ACC112 (cell line): Measurements from ENCODE around the gene ACVR1C.

Experiments used
- H2AFZ ChIP-seq: fragments of 200-600 bp; sonication (generic); one replicate; pipeline ENCODE4 v1.6.0; 2017; ENCODE audit warnings: antibody characterized with exemption, low read length; ENCODE audit not compliant: unreplicated experiment
- H3K27ac ChIP-seq: fragments of 200-600 bp; sonication (generic); 2 replicates; pipeline ENCODE4 v1.5.1; 2014; ENCODE audit warnings: low read depth, mild to moderate bottlenecking, antibody characterized with exemption, low read length, moderate library complexity
- H3K27me3 ChIP-seq: fragments of 200-600 bp; sonication (generic); 2 replicates; pipeline ENCODE4 v1.6.1; 2014; ENCODE audit warnings: mild to moderate bottlenecking, antibody characterized with exemption, low read length, moderate library complexity, mixed read lengths; ENCODE audit not compliant: insufficient read depth
- H3K36me3 ChIP-seq: fragments of 200-600 bp; sonication (generic); 2 replicates; pipeline ENCODE4 v1.6.1; 2016; ENCODE audit warnings: mild to moderate bottlenecking, antibody characterized with exemption, low read length, moderate library complexity, mixed read lengths; ENCODE audit not compliant: insufficient read depth
- H3K4me1 ChIP-seq: fragments of 200-600 bp; sonication (generic); one replicate; pipeline ENCODE4 v1.6.1; 2016; ENCODE audit warnings: low read length, mixed read lengths; ENCODE audit not compliant: insufficient read depth, unreplicated experiment, control insufficient read depth
- H3K4me3 ChIP-seq: fragments of 200-600 bp; sonication (generic); 2 replicates; pipeline ENCODE4 v1.5.1; 2014; ENCODE audit warnings: mild to moderate bottlenecking, low read depth, low read length
- H3K79me2 ChIP-seq: fragments of 200-600 bp; sonication (generic); one replicate; pipeline ENCODE4 v1.6.0; 2016; ENCODE audit warnings: low read length; ENCODE audit not compliant: control insufficient read depth, unreplicated experiment, insufficient read depth

Gene ACVR1C

DNA sequence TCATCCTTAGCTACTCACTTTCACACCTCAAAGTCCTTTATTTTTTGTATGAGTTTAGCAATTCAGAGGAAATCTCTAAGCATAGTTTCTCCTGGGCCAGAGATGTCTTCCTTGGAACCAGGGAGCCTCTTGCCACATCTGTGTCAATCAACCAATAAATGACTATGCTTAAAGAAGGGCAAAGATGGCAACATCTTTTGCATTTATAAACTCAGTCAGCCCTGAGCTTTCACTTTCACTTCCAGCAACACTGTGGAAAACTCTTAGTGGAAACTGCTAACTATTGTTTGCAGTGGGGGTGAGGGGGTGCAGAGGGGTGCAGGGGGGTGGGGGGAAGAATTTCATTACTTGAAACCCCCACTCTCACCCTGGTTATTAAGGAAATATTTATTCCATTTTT lies 3.4 kb downstream of the ACVR1C start:
- H2AFZ ChIP-seq, result peak overlapping the region; percentile 57

DNA sequence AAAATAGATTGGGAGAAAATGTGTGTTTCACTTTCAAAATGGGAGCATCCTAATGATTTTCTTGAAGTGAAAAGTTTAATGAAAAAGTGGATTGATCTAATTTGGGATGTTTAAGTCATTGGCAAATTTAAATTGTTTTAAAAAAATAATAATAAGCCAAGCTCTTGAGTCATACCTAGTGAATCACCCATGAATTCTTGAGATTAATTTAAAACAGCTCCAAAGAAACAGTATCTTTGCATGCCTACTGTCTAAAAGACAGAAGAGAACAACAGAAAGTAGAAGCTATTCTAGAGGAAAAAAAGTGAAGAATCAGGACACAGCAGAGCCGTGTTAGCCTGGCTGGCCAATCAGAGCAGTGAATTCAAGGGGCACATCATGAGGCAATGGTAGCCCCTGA lies 7.7 kb downstream of the ACVR1C start:
- Histone ChIP-seq H3K27ac (no peak overlapping the region), H3K4me3 (no peak overlapping the region), H3K79me2 (no peaks in the 10 kb centered on the region), H3K36me3 (no peaks in the 10 kb centered on the region), H3K4me1 (no peaks in the 10 kb centered on the region), H3K27me3 (no peaks in the 10 kb centered on the region; the same call in 1 of the 2 replicates), H2AFZ (no peak overlapping the region)

More for the DNA sequence above, 3.4 kb downstream of the ACVR1C start:
- Histone ChIP-seq H3K4me3 (peak overlapping the region; percentile 45; the same call in 1 of the 2 replicates), H3K27ac (no peak overlapping the region), H3K27me3 (peaks cover 21% of the 10 kb centered on the region), H3K79me2 (no peaks in the 10 kb centered on the region), H3K36me3 (no peaks in the 10 kb centered on the region), H3K4me1 (no peaks in the 10 kb centered on the region)

DNA sequence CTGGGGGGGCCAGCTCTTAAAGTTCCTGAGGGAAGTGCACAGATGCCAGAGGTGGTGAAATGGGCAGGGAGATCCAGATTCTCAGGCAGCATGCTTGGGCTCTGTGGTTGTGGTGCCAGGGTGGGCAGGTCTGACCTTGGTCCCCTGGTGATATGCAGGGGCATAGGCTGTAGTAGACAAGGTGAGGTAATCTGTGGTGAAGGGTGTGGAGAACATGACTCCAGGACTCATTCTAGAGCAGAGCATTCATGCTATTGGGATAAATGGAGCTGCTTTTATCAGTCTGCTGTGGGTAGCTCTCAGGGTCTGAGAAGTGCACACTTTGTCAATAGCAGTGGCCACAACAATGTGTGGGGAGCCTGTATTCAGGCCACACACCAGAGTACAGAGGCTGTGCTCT lies 16.9 kb downstream of the ACVR1C start:
- no peaks in the 10 kb centered on the region for H3K36me3 ChIP-seq
- no peak overlapping the region for H3K4me3 ChIP-seq
- H3K27me3 ChIP-seq, result peaks cover 27% of the 10 kb centered on the region
- no peak overlapping the region for H3K27ac ChIP-seq
- H2AFZ ChIP-seq, result no peak overlapping the region
- H3K4me1 ChIP-seq, result no peaks in the 10 kb centered on the region
- H3K79me2 ChIP-seq, result no peaks in the 10 kb centered on the region

DNA sequence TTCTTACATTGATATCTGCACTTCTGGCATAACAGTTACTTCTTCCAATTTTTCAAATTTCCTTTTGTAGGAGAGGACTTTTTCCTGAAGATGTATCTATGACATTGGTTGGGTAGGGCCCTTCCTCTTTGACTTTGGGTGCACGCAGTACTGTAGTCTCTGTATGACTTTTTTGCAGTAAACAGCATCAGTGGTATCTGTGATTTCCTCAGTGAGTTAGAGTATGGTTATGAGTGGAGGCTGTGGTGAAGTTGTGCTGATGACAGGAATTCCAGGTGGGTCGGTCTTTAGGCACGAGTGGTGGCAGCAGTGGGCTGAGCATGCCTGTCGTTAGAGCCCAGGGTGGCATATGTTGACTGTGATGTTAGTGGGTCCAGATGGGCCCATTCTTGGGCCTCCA lies 17.6 kb downstream of the ACVR1C start:
- Histone ChIP-seq H3K27ac (no peak overlapping the region), H3K27me3 (peaks cover 33% of the 10 kb centered on the region), H3K4me3 (no peak overlapping the region), H2AFZ (no peak overlapping the region), H3K4me1 (no peaks in the 10 kb centered on the region), H3K79me2 (no peaks in the 10 kb centered on the region), H3K36me3 (no peaks in the 10 kb centered on the region)

DNA sequence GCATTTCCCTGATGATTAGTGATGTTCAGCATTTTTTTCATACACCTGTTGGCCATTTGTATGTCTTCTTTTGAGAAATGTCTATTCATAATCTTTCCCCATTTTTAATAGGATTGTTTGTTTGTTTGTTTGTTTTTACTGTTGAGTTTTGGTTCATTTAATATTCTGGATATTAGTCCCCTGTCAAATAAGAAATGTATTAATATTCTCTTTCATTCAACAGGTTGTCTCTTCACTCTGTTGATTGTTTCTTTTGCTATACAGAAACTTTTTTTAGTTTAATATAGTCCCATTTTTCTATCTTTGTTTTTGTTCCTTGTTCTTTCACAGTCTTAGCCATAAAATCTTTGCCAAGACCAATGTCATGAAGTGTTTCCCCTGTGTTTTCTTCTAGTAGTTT lies 22.1 kb downstream of the ACVR1C start:
- no peaks in the 10 kb centered on the region for H3K36me3 ChIP-seq
- H3K27ac ChIP-seq, result no peak overlapping the region
- peaks cover 62% of the 10 kb centered on the region for H3K27me3 ChIP-seq
- H2AFZ ChIP-seq, result no peak overlapping the region
- no peak overlapping the region for H3K4me3 ChIP-seq
- no peaks in the 10 kb centered on the region for H3K79me2 ChIP-seq
- H3K4me1 ChIP-seq, result no peaks in the 10 kb centered on the region

DNA sequence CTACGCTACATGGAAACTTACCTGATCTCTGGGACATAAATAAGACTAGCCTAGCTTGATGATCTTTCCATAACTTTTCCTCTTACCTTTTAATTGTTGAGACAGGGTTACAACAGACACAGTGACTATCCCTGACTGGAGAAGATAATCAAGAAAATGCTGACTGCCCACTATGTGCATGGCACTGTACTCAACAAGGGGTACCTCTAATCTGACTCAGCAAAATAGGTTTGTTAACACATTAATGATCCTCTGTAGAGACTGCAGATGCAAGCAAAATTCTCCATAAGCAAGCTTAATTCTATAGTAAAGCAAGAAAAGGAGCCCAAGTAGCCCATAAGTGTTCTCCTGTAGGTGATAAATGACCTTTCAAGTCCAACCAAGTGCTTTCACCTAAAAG lies 25.5 kb downstream of the ACVR1C start:
- Histone ChIP-seq H3K36me3 (no peaks in the 10 kb centered on the region), H3K79me2 (no peaks in the 10 kb centered on the region), H3K4me1 (no peaks in the 10 kb centered on the region), H3K27me3 (peaks cover 68% of the 10 kb centered on the region), H3K4me3 (no peak overlapping the region), H2AFZ (no peak overlapping the region), H3K27ac (no peak overlapping the region)

DNA sequence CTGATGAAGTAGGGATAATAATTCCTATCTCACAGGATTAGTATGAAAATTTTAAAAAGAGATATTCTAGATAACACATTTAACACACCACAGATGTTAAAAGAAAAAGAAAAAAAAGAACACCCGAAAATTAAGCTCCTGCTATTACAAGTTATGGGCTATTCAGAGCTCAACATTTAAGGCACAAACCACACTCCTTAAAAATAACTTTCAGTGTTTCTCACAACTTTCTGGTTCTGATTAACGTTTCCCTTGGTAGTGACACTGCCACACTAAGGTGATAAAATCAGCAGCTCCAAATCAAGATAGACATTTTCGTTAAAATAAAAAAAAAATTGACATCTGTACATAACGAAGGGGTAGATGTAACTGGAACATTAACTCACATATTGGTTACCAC lies 26.9 kb downstream of the ACVR1C start:
- H3K27ac ChIP-seq, result no peak overlapping the region
- peaks cover 74% of the 10 kb centered on the region for H3K27me3 ChIP-seq
- no peaks in the 10 kb centered on the region for H3K36me3 ChIP-seq
- no peaks in the 10 kb centered on the region for H3K4me1 ChIP-seq
- H2AFZ ChIP-seq, result no peak overlapping the region
- no peak overlapping the region for H3K4me3 ChIP-seq
- no peaks in the 10 kb centered on the region for H3K79me2 ChIP-seq

DNA sequence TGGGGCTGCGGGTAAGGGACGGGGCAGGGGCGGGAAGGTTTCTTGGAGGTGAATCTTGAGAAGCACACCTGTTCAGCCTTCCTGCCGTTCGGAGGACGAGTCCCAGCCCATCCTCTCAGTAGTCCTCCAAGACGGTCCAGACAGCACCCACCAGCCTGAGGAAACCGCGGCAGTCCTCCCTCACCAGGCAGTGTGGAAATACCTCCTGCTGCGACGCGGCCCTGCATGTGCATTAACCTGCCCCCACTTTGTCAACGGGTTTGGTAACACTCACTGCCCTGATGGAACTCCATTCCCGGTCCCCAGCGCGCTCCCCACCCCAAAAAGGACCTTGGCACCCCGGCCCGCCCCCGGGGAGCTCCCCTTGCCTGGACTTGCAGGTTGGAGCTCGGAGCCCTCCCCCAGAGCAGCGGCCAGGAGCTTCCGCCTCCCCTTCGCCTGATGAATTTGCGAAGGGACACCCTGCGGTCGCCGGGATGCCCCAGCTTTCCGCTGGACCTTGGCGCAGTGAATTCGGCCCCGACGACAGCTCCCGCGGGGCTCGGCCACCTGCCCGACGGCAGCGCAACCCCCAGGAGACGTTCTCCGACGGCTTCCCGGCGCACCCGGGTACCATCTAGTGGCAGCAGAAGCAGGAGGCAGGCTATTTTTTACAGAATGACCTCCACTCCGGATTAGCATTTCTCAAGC lies 31.5 kb downstream of the ACVR1C start:
- H3K27me3 ChIP-seq, result peaks cover 77% of the 10 kb centered on the region
- H3K4me1 ChIP-seq, result no peaks in the 10 kb centered on the region
- H3K79me2 ChIP-seq, result no peaks in the 10 kb centered on the region
- H3K27ac ChIP-seq, result no peak overlapping the region
- H3K4me3 ChIP-seq, result no peak overlapping the region
- no peak overlapping the region for H2AFZ ChIP-seq
- no peaks in the 10 kb centered on the region for H3K36me3 ChIP-seq

DNA sequence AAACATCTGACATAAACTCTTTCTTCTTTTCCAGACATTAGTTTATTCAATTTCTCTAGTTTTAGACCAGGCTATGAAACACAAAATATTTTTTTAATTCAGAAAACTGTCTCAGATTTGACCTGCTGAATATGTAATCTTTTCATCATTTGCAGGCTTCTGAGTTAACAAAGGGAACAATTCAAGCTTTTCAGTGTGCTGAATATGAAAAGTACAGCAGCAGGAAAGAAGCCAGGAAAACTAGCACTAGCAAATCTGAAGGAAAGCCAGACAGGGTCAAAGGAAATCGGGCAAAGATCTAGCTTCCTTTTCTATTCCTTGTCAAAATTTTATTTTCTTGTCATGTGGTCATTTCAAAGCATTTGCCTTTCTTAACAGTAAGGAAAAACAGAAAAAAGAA lies 35.3 kb downstream of the ACVR1C start:
- H3K4me1 ChIP-seq, result no peaks in the 10 kb centered on the region
- no peak overlapping the region for H3K27ac ChIP-seq
- H3K79me2 ChIP-seq, result no peaks in the 10 kb centered on the region
- H3K36me3 ChIP-seq, result no peaks in the 10 kb centered on the region
- H2AFZ ChIP-seq, result no peak overlapping the region
- H3K4me3 ChIP-seq, result no peak overlapping the region
- H3K27me3 ChIP-seq, result peaks cover 86% of the 10 kb centered on the region

DNA sequence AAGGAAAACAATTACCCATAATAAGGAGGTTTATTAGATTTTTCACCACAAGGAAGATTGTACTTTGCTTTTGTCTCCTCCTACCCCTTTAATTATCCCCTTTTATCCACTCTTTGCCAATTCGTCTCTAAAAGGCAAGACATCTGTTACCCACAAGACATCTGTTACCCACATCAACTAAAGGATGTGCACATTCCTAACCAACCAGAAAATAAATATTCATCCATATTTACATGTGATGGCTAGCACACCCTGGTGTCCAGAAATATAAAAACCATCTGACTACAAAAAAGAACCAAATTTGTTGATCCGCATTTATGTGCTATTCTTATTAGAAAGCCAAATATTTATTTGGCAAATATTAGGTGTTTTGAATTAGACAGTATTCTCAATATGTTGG lies 35.7 kb downstream of the ACVR1C start:
- Histone ChIP-seq H3K79me2 (no peaks in the 10 kb centered on the region), H3K4me1 (no peaks in the 10 kb centered on the region), H2AFZ (no peak overlapping the region), H3K36me3 (no peaks in the 10 kb centered on the region), H3K27me3 (peaks cover 86% of the 10 kb centered on the region), H3K27ac (no peak overlapping the region), H3K4me3 (no peak overlapping the region)

DNA sequence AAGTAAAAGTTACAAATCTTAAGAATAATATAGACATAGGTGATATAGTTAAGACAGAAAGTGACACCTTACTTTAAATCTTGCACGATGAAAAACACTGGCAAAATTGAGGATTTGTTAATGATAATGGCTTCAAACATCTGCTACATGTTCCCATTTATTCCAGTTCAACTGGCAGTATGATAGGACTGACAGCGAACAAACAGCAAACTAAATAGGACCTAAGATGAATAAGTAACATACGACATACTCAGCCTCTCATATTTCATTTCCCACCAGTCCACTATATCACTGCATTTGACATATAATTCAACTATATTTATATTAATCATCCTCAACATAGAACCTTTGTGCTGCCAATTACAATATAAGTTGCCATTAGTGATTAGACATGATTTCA lies 36.3 kb downstream of the ACVR1C start:
- peaks cover 80% of the 10 kb centered on the region for H3K27me3 ChIP-seq
- H3K4me3 ChIP-seq, result no peak overlapping the region
- no peak overlapping the region for H3K27ac ChIP-seq
- no peaks in the 10 kb centered on the region for H3K79me2 ChIP-seq
- no peaks in the 10 kb centered on the region for H3K36me3 ChIP-seq
- H2AFZ ChIP-seq, result no peak overlapping the region
- no peaks in the 10 kb centered on the region for H3K4me1 ChIP-seq
